Ammon's horn (tissue), 1 donor: Measurements from ENCODE around the gene SLF2.
A peak's percentile ranks its signal among the peaks of the same experiment; 100 is the strongest.

ENCODE experiments used
- DNase-seq: peaks from one replicate; pipeline ENCODE4 v3.0.0-alpha.2; 2016; ENCODE audit warnings: low spot score

SLF2 gene

GRCh38 chr10:100912605-100913469 lies at the start of gene SLF2:
SLF2 (plus strand) TSS chr10:100912963; CDS start chr10:100913111, 148 bp downstream.
- peak; percentile 100 for DNase-seq

GRCh38 chr10:100863433-100863832 lies 49.3 kb upstream of the SLF2 start:
- no peak for DNase-seq

GRCh38 chr10:100864036-100864885 lies 48.5 kb upstream of the SLF2 start:
- no peak for DNase-seq

GRCh38 chr10:100864978-100865377 lies 47.8 kb upstream of the SLF2 start:
- no peak for DNase-seq

- DNase-seq, result no peak
Observed at GRCh38 chr10:100866010-100866409, 46.8 kb upstream of the SLF2 start.

GRCh38 chr10:100866575-100867098 lies 46.1 kb upstream of the SLF2 start:
- no peak for DNase-seq

- DNase-seq, result no peak
Observed at GRCh38 chr10:100867261-100867963, 45.4 kb upstream of the SLF2 start.

- DNase-seq, result no peak
Observed at GRCh38 chr10:100868382-100868781, 44.4 kb upstream of the SLF2 start.

GRCh38 chr10:100869399-100869798 lies 43.4 kb upstream of the SLF2 start:
- DNase-seq, result no peak

- DNase-seq, result peak; percentile 35
Observed at GRCh38 chr10:100872034-100872791, 40.5 kb upstream of the SLF2 start.

GRCh38 chr10:100873146-100873826 lies 39.5 kb upstream of the SLF2 start:
- no peak for DNase-seq

GRCh38 chr10:100873827-100874326 lies 38.9 kb upstream of the SLF2 start:
- DNase-seq, result no peak

GRCh38 chr10:100874702-100875483 lies 37.9 kb upstream of the SLF2 start:
- DNase-seq, result no peak

- DNase-seq, result no peak
Observed at GRCh38 chr10:100875484-100876166, 37.1 kb upstream of the SLF2 start.

GRCh38 chr10:100876585-100877460 lies 35.9 kb upstream of the SLF2 start:
- no peak for DNase-seq

- DNase-seq, result no peak
Observed at GRCh38 chr10:100877461-100877850, 35.3 kb upstream of the SLF2 start.

GRCh38 chr10:100878291-100878910 lies 34.4 kb upstream of the SLF2 start:
- DNase-seq, result peak; percentile 90
